Measurements from ENCODE around the gene SLC35C1.

Gene SLC35C1

DNA sequence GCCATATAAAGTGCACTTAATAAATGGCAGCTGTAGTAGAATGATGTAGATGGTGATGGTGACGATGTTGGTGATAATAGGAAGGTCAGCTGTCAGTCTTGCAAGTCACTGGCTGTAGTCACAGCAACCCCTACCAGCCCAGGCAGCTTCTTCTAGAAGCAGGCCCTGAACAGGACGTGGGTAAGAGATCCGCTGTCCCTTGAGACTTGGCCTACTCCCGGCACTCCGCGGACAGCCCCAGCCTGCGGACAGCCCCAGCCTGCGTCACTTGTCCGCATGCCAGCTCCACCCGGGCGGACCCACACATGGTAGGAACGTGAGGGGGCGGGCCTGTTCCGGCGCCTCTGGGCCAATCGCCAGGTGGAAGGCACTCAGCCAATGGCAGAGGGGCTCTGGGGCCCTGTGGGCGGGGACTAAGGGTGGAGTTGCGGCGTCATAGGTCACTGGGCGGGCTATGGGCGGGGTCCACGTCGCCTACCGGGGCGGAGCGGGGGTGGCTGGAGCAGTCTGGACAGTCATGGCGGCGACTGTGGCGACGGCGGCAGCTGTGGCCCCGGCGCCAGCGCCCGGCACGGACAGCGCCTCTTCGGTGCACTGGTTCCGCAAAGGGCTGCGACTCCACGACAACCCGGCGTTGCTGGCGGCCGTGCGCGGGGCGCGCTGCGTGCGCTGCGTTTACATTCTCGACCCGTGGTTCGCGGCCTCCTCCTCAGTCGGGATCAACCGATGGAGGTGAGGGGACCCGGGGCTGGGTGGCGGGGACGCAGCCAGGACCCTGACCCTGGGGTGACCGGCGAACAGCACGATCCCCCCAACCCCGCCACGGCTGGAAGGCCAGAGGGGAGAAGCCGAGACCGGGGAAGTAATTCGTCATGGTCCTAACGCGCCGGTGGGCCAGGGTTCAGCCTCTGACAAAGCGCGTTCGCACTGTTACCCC, 42.3 kb downstream of the SLC35C1 start, which contains the start of gene CRY2:
Gene CRY2 (plus strand): TSS at position 502 of the 937 bp plus-strand sequence. CDS start 16 bp downstream, at position 518.
- DNase-seq (ENCODE audit: low read depth in 2 of 2): peak; percentile 96 to 99

- DNase-seq (ENCODE audit: low read depth in 2 of 2): no peak
These were observed 43.0 kb downstream of the SLC35C1 start for GRCh38 chr11:45847911-45848316.

DNA sequence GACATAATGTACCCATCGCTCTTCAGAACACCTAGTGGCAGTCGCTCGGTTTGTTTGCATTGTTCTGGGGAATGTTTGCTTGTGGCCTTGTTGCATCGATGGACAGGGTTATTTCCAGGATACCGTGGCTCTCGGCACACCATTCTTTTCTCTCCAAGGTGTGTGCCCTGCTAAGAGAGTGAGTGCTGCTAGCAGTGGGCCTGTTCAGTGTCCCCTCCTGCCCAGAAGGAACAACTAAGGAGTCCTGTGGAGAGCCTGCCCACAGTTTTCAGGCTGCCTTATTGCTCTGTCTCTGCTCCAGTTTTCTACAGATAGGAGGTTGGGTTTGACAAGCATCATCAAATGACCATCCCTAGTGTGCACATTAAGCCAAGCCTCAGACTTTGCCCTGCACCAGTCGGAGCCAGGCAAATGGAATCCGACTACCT, 43.7 kb downstream of the SLC35C1 start:
- DNase-seq (ENCODE audit: low read depth in 2 of 2): no peak

GRCh38 chr11:45850446-45850845, 45.5 kb downstream of the SLC35C1 start:
- DNase-seq (ENCODE audit: low read depth in 2 of 2): no peak

DNA sequence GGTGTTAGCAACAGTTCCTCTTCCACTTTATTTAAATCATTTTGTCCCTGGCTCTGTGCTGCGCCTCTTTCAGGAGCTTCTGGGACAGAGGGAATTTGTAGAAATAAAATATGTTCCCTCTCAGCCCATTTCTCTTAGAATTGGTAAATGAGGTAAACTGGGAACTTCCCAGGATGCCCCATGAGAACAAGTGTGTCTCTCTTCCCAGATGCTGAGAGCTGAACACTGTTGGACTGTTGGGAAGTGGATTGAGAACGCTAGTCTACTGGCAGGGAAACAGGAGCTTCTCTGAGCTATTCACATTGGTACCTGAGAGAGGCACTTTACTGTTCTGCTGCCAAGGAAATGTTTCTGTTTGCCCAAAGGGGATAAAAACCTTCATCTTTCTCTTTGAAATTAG, 46.3 kb downstream of the SLC35C1 start:
- no peak for DNase-seq (ENCODE audit: low read depth in 2 of 2)

DNA sequence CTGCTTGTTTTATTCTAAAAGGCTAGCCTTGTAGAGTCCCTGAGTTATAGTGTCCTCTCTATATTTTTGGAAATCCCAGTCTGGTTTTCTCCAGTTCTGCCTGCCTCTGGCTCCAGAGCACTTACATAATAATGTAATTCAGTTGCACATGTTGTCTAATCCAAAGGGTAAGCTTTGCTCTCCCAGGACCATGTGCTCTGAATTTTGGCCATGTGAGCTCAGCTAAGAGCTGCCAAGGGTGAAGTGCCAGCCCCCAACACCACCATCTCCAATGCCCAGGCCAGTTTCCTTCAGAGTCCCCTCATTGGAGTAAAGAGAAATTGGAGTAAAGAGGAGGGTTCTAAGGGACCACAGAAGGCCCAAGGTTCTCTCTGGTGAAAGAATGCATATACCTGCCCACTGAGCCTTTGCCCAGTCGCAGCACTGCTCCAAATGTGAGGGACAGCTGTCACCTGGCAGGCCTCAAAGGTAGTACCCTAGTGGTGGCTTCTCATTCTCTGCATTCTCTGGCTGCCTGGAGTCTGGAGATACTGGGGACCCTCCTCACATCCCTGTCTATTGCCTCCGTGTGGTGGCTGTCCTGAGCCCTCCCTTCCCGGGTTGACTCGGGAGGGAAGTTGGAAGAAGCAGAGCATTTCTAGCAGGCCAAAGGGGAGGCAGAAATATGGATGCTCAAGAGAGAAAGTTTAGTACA, 47.2 kb downstream of the SLC35C1 start:
- DNase-seq (ENCODE audit: low read depth in 2 of 2): no peak

- DNase-seq (ENCODE audit: low read depth in 2 of 2): no peak
These were observed 47.8 kb downstream of the SLC35C1 start for GRCh38 chr11:45852712-45853101.

DNA sequence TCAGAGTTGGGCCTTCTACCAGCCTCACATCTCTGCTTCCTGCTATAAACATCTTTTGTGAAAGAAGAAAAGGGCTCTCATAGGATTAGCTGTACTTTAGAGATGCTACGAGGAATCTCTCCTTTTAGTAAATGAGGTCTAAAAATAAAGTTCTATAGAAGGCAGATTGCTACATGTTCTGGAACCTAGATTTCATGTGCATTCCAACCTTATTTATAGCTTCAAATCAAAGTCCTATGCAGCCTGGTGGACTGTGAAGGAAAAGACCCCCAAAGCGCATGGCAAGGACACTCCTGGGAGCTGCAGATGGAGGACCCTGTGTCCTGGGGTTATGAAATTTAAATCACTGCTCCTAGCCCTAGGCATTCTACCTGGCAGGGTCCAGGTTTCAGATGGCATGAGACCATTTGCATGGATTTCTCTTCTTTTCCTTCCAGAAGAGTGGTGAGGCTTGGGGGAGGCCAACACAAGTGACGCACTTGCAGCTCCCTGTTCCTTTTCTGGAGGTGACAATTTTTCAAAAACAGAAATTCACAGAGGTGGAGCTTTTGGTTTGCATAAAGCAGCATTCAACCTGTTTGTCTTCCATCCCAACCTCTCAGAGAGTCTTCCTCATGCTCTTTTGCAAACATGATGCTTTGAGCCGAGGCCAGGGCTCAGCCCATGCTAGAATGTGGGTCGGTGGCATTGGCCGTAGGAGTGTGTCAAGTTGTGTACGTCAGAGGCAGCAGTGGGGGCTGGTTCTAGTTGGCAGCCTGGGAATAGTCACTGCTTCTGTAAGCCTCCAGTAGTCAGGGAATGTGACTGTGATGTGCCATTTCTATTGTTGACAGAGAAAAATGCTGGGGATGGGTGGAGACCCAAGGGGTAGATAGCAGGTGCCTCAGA, 48.6 kb downstream of the SLC35C1 start:
- DNase-seq (ENCODE audit: low read depth in 2 of 2): no peak

- no peak for DNase-seq (ENCODE audit: low read depth in 2 of 2)
These were observed 50.4 kb downstream of the SLC35C1 start for GRCh38 chr11:45855308-45855707.

- no peak for DNase-seq (ENCODE audit: low read depth in 2 of 2)
These were observed 51.1 kb downstream of the SLC35C1 start for GRCh38 chr11:45856044-45856468.

- DNase-seq (ENCODE audit: low read depth in 2 of 2): no peak
These were observed 53.1 kb downstream of the SLC35C1 start for GRCh38 chr11:45857961-45858474.

DNA sequence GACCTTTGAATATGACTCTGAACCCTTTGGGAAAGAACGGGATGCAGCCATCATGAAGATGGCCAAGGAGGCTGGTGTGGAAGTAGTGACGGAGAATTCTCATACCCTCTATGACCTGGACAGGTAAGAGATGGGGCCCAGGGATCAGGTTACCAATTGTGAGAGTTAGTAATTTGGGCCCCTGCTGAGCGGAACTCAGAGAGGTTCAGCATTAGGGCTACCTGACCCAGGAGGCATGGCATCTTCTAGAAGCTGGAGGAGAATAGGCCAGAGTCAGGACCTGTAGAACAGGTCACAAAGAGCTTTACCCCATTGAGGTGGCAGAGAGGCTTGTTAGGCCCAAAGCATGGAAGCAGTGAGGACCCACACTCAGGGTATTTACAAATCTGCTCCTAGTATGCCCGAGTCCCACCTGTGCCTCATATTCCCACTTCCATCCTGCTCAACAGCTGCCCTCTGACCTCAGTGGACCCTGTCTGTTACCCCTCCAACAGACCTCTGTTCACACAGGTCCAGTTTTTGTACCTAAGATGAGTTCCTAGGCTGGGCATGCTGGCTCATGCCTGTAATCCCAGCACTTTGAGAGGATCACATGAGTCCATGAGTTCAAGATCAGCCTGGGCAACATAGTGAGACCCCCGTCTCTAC, 53.9 kb downstream of the SLC35C1 start:
- no peak for DNase-seq (ENCODE audit: low read depth in 2 of 2)

DNA sequence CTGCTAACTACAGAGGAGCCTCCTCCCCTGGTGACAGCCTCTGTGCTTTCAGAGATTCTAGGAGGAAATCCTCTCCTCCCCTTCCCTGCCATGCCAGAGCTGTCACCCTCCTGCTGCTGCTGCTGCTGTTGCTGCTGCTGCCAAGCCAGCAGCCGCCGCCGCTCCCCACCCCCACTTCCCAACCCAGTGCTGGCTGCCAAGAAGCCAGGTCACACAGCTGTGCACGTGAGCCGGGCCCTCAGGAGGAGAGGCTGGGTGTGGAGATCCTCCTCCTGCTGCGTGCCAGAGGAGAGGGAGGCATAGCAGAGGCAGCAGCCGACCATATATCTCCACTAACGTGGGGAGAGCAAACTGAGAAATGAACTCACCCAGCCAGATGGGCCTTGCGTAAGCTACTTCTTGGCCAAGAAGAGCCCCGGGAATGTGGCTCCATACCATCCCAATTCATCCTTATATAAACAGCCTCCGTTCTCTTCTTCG, 54.8 kb downstream of the SLC35C1 start:
- DNase-seq (ENCODE audit: low read depth in 2 of 2): no peak

- no peak for DNase-seq (ENCODE audit: low read depth in 2 of 2)
These were observed 55.4 kb downstream of the SLC35C1 start for GRCh38 chr11:45860348-45860747.

GRCh38 chr11:45860764-45861510, 56.0 kb downstream of the SLC35C1 start:
- DNase-seq (ENCODE audit: low read depth in 2 of 2): no peak
